ENCODE data around the gene EIF3F. TPM values are rescaled to one million over a fixed set of nuclear protein-coding genes. Genes with fewer than 3 reads are reported as not detected.

Gene EIF3F
- total and polyA plus RNA-seq, 4 donors: 110 to 277 (median 217) TPM

- WGBS (ENCODE audit: insufficient coverage): 94% methylated on average over 2 of the region's 4 CpGs
- Histone ChIP-seq H3K4me1 (ENCODE audit: control insufficient read depth, insufficient read depth, low read length) (peaks cover 17% of the 10 kb centered on the region), H3K9me3 (ENCODE audit: control insufficient read depth, insufficient read depth, low read length) (no peaks in the 10 kb centered on the region), H3K4me3 (ENCODE audit: low read depth, low read length) (no peak overlapping the region), H3K36me3 (ENCODE audit: control insufficient read depth, insufficient read depth, low read length) (peaks cover 4% of the 10 kb centered on the region), H3K27ac (ENCODE audit: low read depth, low read length) (no peak overlapping the region), H3K27me3 (ENCODE audit: control insufficient read depth, insufficient read depth, low read length) (no peaks in the 10 kb centered on the region)
- no peak for DNase-seq (ENCODE audit: low read depth in 4 of 6, low spot score in 6 of 6)
These were observed 41.6 kb downstream of the EIF3F start for GRCh38 chr11:8028766-8029165.

DNA sequence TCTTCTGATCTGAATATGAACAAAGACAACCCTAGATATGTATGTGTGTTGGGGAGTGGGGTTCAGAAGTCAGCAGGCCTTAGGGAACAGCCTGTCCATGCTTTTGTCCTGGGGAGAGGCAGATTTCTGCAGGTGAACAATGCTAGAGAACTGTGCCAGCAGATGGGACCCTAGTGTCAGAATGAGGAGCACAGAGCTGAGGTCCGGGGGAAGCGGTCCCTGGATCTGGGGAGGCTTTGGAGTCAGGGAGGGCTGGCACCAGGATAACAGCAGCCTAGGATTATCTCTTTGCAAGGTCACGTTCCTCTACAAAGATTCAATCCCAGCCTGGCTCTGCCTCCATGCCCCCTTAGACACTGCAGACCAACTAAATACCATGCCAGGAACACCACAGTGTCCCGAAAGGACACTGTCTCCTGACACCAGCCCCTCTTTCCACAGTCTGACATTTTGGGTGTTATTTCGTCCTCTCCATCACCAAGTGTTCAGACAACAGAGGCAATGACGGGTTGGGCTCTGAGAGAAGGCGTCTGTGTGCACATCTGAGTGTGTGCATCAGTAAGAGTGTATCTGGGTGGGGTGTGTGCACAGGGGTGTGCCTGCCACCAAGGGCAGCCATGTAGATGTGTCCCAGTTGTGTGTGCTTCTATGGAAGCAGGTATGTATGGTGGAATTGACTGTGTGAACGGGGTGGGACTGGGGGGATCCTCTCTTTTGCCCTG lies 43.5 kb downstream of the EIF3F start:
- 93% methylated on average over 8 of the region's 8 CpGs for WGBS (ENCODE audit: insufficient coverage)
- Histone ChIP-seq H3K36me3 (ENCODE audit: control insufficient read depth, insufficient read depth, low read length) (peaks cover 4% of the 10 kb centered on the region), H3K27ac (ENCODE audit: low read depth, low read length) (no peak overlapping the region), H3K4me1 (ENCODE audit: control insufficient read depth, insufficient read depth, low read length) (peaks cover 29% of the 10 kb centered on the region), H3K4me3 (ENCODE audit: low read depth, low read length) (no peak overlapping the region), H3K9me3 (ENCODE audit: control insufficient read depth, insufficient read depth, low read length) (no peaks in the 10 kb centered on the region), H3K27me3 (ENCODE audit: control insufficient read depth, insufficient read depth, low read length) (no peaks in the 10 kb centered on the region)
- DNase-seq (ENCODE audit: low read depth in 4 of 6, low spot score in 6 of 6): no peak

DNA sequence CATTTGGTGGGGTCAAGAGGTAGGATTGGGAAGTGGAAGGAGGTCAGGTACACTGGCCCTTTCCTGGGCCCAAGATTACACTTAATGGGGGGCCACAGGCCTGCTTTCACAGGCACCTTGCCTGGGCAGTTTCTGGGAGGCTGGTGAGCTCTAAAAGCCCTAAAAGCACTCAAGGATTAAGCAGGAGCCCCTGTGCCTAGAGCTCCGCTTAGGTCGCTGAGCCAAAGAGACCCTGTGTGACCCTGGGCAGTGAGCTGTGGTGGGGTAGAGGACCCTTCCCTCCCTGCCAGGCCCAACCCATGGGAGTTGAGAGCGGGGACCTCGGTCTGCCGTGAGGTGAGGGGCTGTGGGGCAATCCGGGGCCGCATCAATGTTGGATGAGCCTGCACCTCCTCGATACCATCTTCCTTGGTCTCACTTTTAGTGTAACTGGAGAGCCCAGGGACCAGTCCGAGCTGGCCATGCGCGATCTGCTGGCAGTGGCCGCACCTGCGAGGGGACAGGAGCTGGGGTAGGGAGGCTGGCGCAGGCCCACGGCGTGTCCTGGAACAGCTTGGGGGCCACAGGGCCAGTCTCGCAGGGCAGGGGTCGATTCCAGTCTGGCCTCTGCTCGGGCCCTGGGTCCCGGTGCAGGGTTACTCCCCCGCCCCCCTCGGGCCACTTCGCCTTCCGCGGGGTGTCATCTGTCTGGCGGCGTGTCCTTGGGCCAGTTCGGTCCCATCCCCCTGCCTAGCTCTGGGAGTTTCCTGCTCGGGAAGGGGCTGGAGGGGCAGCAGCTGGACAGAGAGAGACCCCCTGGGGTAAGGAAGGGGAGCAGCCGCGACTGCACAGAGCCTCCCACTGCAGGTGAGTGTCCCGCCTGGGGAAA lies 44.3 kb downstream of the EIF3F start:
- H3K27ac ChIP-seq (ENCODE audit: low read depth, low read length): no peak overlapping the region
- H3K4me1 ChIP-seq (ENCODE audit: control insufficient read depth, insufficient read depth, low read length): peaks cover 33% of the 10 kb centered on the region
- DNase-seq (ENCODE audit: low read depth in 4 of 6, low spot score in 6 of 6): no peak
- no peaks in the 10 kb centered on the region for H3K27me3 ChIP-seq (ENCODE audit: control insufficient read depth, insufficient read depth, low read length)
- WGBS (ENCODE audit: insufficient coverage): 71% methylated on average over 30 of the region's 32 CpGs
- peaks cover 4% of the 10 kb centered on the region for H3K36me3 ChIP-seq (ENCODE audit: control insufficient read depth, insufficient read depth, low read length)
- no peaks in the 10 kb centered on the region for H3K9me3 ChIP-seq (ENCODE audit: control insufficient read depth, insufficient read depth, low read length)
- H3K4me3 ChIP-seq (ENCODE audit: low read depth, low read length): no peak overlapping the region

GRCh38 chr11:8032122-8032521 lies 45.0 kb downstream of the EIF3F start:
- DNase-seq (ENCODE audit: low read depth in 4 of 6, low spot score in 6 of 6): no peak
- Histone ChIP-seq H3K36me3 (ENCODE audit: control insufficient read depth, insufficient read depth, low read length) (peaks cover 4% of the 10 kb centered on the region), H3K4me3 (ENCODE audit: low read depth, low read length) (no peak overlapping the region), H3K27me3 (ENCODE audit: control insufficient read depth, insufficient read depth, low read length) (no peaks in the 10 kb centered on the region), H3K4me1 (ENCODE audit: control insufficient read depth, insufficient read depth, low read length) (peaks cover 33% of the 10 kb centered on the region), H3K27ac (ENCODE audit: low read depth, low read length) (no peak overlapping the region), H3K9me3 (ENCODE audit: control insufficient read depth, insufficient read depth, low read length) (no peaks in the 10 kb centered on the region)
- 86% methylated on average over 7 of the region's 10 CpGs for WGBS (ENCODE audit: insufficient coverage)

- H3K9me3 ChIP-seq (ENCODE audit: control insufficient read depth, insufficient read depth, low read length): no peaks in the 10 kb centered on the region
- no peak overlapping the region for H3K4me3 ChIP-seq (ENCODE audit: low read depth, low read length)
- peaks cover 4% of the 10 kb centered on the region for H3K36me3 ChIP-seq (ENCODE audit: control insufficient read depth, insufficient read depth, low read length)
- peak in 1 of 6 donors; percentile 20 for DNase-seq (ENCODE audit: low read depth in 4 of 6, low spot score in 6 of 6)
- H3K27ac ChIP-seq (ENCODE audit: low read depth, low read length): no peak overlapping the region
- 30% methylated on average over 19 of the region's 20 CpGs for whole genome bisulfite sequencing (ENCODE audit: insufficient coverage)
- H3K27me3 ChIP-seq (ENCODE audit: control insufficient read depth, insufficient read depth, low read length): no peaks in the 10 kb centered on the region
- peaks cover 36% of the 10 kb centered on the region for H3K4me1 ChIP-seq (ENCODE audit: control insufficient read depth, insufficient read depth, low read length)
These were observed 45.6 kb downstream of the EIF3F start for GRCh38 chr11:8032576-8033304.

DNA sequence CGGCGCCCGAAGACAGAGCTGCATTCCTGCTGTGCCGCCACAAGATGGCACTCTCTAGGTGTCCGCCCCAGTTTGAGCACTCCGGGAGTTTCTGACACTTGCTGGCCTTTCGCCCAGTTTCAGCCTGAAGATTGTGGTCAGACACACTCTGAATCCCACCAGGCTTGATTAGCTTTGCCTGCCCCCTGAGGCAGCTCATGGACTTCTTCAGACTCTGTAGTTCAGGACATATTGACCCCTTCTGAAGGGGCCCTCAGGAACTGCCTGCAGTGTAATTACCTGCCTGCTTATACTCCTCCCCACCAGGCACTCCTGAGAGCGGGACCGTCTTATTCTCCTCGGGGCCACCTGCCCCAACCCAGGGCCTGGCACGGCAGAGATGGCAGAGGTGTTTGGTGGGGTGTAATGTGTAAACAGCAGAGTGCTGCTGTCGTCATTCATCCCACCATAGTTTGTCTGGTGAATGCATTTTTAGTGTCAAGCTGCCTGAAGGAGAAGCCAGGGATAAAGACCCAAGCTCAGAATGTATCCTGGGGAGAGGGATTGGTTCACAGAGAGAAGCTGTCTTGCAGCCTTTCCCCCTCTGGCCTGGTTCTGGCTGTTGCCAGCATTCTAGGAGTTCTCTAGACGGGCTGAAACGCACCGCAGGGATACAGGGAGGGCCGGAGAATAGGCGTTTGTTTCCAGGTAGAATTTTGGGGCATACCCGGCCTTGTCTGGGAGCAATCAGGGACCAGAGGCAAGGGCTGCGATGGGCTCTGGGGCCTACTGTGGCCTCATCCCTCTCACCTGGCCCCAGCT lies 46.4 kb downstream of the EIF3F start:
- peak overlapping the region; percentile 30 for H3K27ac ChIP-seq (ENCODE audit: low read depth, low read length)
- no peaks in the 10 kb centered on the region for H3K9me3 ChIP-seq (ENCODE audit: control insufficient read depth, insufficient read depth, low read length)
- peaks cover 4% of the 10 kb centered on the region for H3K36me3 ChIP-seq (ENCODE audit: control insufficient read depth, insufficient read depth, low read length)
- peaks cover 43% of the 10 kb centered on the region for H3K4me1 ChIP-seq (ENCODE audit: control insufficient read depth, insufficient read depth, low read length)
- peak in 4 of 6 donors; percentile 83 to 95 (median 88) for DNase-seq (ENCODE audit: low read depth in 4 of 6, low spot score in 6 of 6)
- 46% methylated on average over 14 of the region's 19 CpGs for WGBS (ENCODE audit: insufficient coverage)
- H3K4me3 ChIP-seq (ENCODE audit: low read depth, low read length): no peak overlapping the region
- no peaks in the 10 kb centered on the region for H3K27me3 ChIP-seq (ENCODE audit: control insufficient read depth, insufficient read depth, low read length)

GRCh38 chr11:8034106-8034585 lies 47.0 kb downstream of the EIF3F start:
- peaks cover 4% of the 10 kb centered on the region for H3K36me3 ChIP-seq (ENCODE audit: control insufficient read depth, insufficient read depth, low read length)
- H3K27ac ChIP-seq (ENCODE audit: low read depth, low read length): peak overlapping the region; percentile 30
- no peak for DNase-seq (ENCODE audit: low read depth in 4 of 6, low spot score in 6 of 6)
- H3K4me3 ChIP-seq (ENCODE audit: low read depth, low read length): no peak overlapping the region
- no peaks in the 10 kb centered on the region for H3K27me3 ChIP-seq (ENCODE audit: control insufficient read depth, insufficient read depth, low read length)
- WGBS (ENCODE audit: insufficient coverage): 80% methylated on average over 1 of the region's 3 CpGs
- no peaks in the 10 kb centered on the region for H3K9me3 ChIP-seq (ENCODE audit: control insufficient read depth, insufficient read depth, low read length)
- peaks cover 50% of the 10 kb centered on the region for H3K4me1 ChIP-seq (ENCODE audit: control insufficient read depth, insufficient read depth, low read length)

DNA sequence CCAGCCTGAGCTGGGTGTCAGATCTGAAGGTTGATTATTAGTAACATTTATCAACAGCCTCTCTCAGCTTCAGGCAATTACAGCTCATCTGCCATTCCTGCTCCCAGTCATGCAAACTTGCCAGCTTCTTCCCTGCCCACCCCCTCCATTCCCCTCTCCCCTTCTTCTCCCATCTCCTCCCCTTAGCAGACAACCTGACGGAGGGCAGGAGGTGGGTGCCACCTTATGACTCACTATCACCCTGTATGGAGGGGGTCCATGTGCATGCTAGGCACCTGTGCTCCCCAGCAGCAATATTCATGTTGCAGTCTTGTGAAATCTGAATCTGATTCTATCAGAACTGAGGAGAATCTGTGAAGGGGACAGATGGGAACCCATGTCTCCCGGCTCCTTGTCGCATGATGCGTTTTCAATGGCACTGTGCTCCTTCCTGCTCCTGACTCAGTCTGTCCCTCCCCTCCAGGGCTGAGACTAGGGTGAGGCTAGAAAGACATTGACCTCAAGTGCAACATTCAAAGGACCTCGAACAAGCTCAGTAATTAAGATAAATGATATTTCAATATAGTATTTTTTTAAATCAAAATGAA lies 47.6 kb downstream of the EIF3F start:
- DNase-seq (ENCODE audit: low read depth in 4 of 6, low spot score in 6 of 6): peak in 1 of 6 donors; percentile 31
- peaks cover 4% of the 10 kb centered on the region for H3K36me3 ChIP-seq (ENCODE audit: control insufficient read depth, insufficient read depth, low read length)
- WGBS (ENCODE audit: insufficient coverage): 75% methylated on average over 3 of the region's 5 CpGs
- no peaks in the 10 kb centered on the region for H3K27me3 ChIP-seq (ENCODE audit: control insufficient read depth, insufficient read depth, low read length)
- peaks cover 53% of the 10 kb centered on the region for H3K4me1 ChIP-seq (ENCODE audit: control insufficient read depth, insufficient read depth, low read length)
- no peak overlapping the region for H3K4me3 ChIP-seq (ENCODE audit: low read depth, low read length)
- H3K9me3 ChIP-seq (ENCODE audit: control insufficient read depth, insufficient read depth, low read length): no peaks in the 10 kb centered on the region
- H3K27ac ChIP-seq (ENCODE audit: low read depth, low read length): no peak overlapping the region
